ENCODE data around the gene NR2E3. TPM values are rescaled to one million over a fixed set of nuclear protein-coding genes. Genes with fewer than 3 reads are reported as not detected.

NR2E3 gene
- total RNA-seq, 4 donors from 2014 or later: 1.3 to 1.4 (median 1.3) TPM; not detected in 1

GRCh38 chr15:71804226-71804625 is 6.1 kb upstream of the NR2E3 start:
- Histone ChIP-seq H3K27me3 (no peaks in the 10 kb centered on the region), H3K36me3 (no peaks in the 10 kb centered on the region), H3K4me3 (no peak overlapping the region), H3K27ac (no peak overlapping the region), H3K9me3 (no peaks in the 10 kb centered on the region), H3K4me1 (peaks cover 0 to 3% (median 0%) of the 10 kb centered on the region in 4 donors)
- DNase-seq: no peak
- no peak for TF ChIP-seq POLR2A (IDR thresholded peaks at IDR 0.05)
- no peak for TF ChIP-seq CTCF (IDR thresholded peaks at IDR 0.05)

- peaks cover 0 to 3% (median 0%) of the 10 kb centered on the region in 4 donors for H3K4me1 ChIP-seq
- no peaks in the 10 kb centered on the region for H3K36me3 ChIP-seq
- no peak for DNase-seq
- H3K27ac ChIP-seq: no peak overlapping the region
- H3K9me3 ChIP-seq: no peaks in the 10 kb centered on the region
- no peaks in the 10 kb centered on the region for H3K27me3 ChIP-seq
- no peak overlapping the region for H3K4me3 ChIP-seq
- TF ChIP-seq CTCF (IDR thresholded peaks at IDR 0.05) (no peak), POLR2A (IDR thresholded peaks at IDR 0.05) (no peak)
Observed at GRCh38 chr15:71804695-71805470, 5.5 kb upstream of the NR2E3 start.

- Histone ChIP-seq H3K36me3 (no peaks in the 10 kb centered on the region), H3K9me3 (no peaks in the 10 kb centered on the region), H3K27ac (no peak overlapping the region), H3K4me3 (no peak overlapping the region), H3K4me1 (no peaks in the 10 kb centered on the region), H3K27me3 (no peaks in the 10 kb centered on the region)
- TF ChIP-seq CTCF (IDR thresholded peaks at IDR 0.05) (no peak), POLR2A (IDR thresholded peaks at IDR 0.05) (no peak)
- DNase-seq: no peak
Observed at GRCh38 chr15:71806452-71806931, 3.9 kb upstream of the NR2E3 start.

- no peaks in the 10 kb centered on the region for H3K4me1 ChIP-seq
- no peak for TF ChIP-seq POLR2A (IDR thresholded peaks at IDR 0.05)
- no peak for TF ChIP-seq CTCF (IDR thresholded peaks at IDR 0.05)
- no peaks in the 10 kb centered on the region for H3K9me3 ChIP-seq
- H3K4me3 ChIP-seq: no peak overlapping the region
- DNase-seq: no peak
- H3K27ac ChIP-seq: no peak overlapping the region
- no peaks in the 10 kb centered on the region for H3K36me3 ChIP-seq
- H3K27me3 ChIP-seq: no peaks in the 10 kb centered on the region
Observed at GRCh38 chr15:71807125-71807629, 3.2 kb upstream of the NR2E3 start.

- no peaks in the 10 kb centered on the region for H3K9me3 ChIP-seq
- H3K27ac ChIP-seq: no peak overlapping the region
- no peak for DNase-seq
- TF ChIP-seq CTCF (IDR thresholded peaks at IDR 0.05) (no peak), POLR2A (IDR thresholded peaks at IDR 0.05) (no peak)
- no peak overlapping the region for H3K4me3 ChIP-seq
- H3K4me1 ChIP-seq: no peaks in the 10 kb centered on the region
- H3K27me3 ChIP-seq: no peaks in the 10 kb centered on the region
- H3K36me3 ChIP-seq: no peaks in the 10 kb centered on the region
Observed at GRCh38 chr15:71807691-71808091, 2.7 kb upstream of the NR2E3 start.

Data from Peyer's patch (tissue), 4 donors.